GM19397 (cell line): ENCODE data around the gene MAGEA11.
A peak's percentile ranks its signal among the peaks of the same experiment; 100 is the strongest.
"Not testable (repeated sequence)": the region's sequence is repeated elsewhere in the genome, so short reads cannot be mapped to it uniquely, and the experiment has no call there.

Experiments used
- ATAC-seq: cut with Tn5 transposase; IDR thresholded peaks from one replicate; pipeline ENCODE4 v1.9.1; 2021; ENCODE audit warnings: mild to moderate bottlenecking, moderate library complexity; ENCODE audit not compliant: unreplicated experiment

MAGEA11 gene, protein sequence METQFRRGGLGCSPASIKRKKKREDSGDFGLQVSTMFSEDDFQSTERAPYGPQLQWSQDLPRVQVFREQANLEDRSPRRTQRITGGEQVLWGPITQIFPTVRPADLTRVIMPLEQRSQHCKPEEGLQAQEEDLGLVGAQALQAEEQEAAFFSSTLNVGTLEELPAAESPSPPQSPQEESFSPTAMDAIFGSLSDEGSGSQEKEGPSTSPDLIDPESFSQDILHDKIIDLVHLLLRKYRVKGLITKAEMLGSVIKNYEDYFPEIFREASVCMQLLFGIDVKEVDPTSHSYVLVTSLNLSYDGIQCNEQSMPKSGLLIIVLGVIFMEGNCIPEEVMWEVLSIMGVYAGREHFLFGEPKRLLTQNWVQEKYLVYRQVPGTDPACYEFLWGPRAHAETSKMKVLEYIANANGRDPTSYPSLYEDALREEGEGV

GRCh38 chrX:149711545-149712236, at the start of gene MAGEA11:
Gene MAGEA11, plus strand, starts transcription at chrX:149712060. Its CDS starts 1,100 bp downstream, at chrX:149713160.
- no peak for ATAC-seq

DNA sequence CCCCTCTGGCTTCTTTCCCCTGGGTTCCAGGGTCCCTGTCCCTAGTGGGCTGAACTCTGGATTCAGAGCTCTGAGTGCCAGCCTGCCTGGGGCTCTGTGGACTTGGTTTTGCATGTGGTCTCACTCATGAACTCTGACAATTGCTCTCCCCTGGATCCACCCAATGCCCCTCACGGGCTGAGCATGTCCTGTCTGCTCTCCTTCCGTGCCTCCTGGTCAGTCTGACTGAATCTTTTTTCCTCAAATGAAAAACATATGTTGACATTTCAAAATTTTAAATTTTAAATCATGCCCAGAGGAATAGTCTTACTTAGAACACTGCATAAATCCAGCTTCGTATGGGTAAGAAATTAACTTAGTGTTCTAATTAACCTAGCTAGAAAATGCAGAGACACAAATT, 36.8 kb upstream of the MAGEA11 start:
- not testable (repeated sequence) for ATAC-seq

GRCh38 chrX:149675554-149675953, 36.3 kb upstream of the MAGEA11 start:
- ATAC-seq: not testable (repeated sequence)

DNA sequence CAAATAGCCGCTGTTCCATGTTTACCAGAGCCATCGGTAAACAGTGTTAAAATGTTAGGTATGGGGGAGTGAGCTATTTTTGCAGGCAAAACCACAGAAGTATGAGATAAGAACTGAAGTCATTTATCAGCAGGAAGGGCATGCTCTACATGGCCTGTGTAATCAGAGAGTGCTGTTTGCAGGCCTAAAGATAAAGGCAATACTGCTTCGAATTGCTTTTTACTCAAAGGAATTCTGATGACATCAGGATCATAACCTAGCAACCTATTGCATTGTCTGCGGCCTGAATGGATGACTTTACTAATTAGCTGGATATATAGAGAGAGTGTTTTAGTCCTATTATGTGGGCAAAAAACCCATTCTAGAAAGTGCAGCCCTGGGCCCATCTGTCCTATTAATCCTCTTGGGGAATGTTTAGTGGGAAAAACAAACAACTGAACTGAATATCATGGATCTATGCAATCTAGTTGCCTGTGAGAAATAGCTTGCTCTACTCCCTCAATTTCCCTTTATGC, 32.6 kb upstream of the MAGEA11 start:
- not testable (repeated sequence) for ATAC-seq

DNA sequence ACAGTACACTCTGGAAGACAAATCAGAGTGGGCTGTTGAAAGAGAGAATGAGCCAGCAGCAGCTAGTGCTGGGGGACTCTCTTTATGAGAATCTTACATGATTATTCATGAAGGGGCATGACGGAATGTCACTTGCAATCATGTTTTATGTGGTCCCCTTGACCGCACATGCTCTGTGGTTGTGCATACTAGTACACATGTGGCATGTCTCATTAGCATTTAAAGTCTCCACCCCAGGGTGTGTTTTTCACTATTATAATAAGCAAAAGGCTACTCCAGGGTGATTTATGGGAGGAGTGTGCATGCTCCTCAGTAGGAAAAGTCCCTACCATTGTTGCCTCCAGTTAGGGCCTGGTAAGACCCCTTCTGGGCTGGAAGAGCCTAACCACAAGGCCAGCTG, 30.7 kb upstream of the MAGEA11 start:
- ATAC-seq: no peak

DNA sequence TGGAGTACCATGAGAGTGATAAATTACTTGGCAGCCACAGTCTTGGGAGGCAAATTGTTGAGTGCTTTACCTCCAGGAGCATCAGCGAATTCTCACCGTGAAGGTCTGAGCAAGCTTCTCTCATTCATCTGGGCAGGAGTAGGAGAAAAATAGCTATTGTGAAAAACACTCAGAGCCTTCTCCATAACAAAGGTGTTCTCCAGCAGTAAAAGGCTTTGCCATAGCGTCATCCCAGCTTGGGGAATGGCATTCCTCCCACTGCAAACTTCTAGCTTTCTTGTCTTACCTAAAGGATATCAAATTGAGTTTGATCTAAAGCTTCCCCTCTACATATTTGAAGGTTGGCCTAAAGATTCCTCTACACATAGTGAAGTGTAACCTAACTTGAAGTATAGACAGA, 29.8 kb upstream of the MAGEA11 start:
- ATAC-seq: no peak

GRCh38 chrX:149682956-149683947, 28.6 kb upstream of the MAGEA11 start:
- no peak for ATAC-seq

DNA sequence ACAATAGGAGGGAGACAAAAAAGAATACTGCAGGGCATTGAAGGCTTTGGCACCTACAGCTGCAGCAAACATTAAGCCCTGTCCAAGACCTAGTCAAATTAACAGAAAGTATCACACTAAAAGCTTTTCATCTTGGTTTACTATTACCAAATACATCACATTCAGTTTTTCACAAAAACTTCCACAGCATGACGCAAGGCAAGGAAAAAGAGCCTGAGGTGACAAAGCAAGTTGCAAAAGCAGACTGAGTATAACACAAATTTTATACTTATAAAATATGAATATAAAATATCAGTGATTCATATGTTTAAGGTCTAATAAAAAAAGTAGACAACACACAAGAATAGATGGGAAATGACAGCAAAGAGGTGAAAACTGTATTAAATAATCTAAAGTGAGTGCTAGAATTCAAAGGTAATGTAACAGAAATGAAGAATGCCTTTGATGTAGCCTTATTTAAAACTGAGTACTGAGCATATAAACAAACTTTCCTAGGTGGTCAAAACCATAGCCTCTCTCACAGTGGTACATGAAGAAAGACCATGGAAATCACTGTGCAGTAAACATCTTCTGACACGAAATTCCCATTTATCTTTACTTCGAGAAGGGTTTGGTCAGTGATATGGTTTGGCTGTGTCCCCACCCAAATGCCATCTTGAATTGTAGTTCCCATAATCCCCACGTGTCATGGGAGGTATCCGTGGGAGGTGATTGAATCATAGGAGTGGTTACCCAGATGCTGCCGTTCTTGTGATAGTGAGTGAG, 27.7 kb upstream of the MAGEA11 start:
- ATAC-seq: no peak

DNA sequence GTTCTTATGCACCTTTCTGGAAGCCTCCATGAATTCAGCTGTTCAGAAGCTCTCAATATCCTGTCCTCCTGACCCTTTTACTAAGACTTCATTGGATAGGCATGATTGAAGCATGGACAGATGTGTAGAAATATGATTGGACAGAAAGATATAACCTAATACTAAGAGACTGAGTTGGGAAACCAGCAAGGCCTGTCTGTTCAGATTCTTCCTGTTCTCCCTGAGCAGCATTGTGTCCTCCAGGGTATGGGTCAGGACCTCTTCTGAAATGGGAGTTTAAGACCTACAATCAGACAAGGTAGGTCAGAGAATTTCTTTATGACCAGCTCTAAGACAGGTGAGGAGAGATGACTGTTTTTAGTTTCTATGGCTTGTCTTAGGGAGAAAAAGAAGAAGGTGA, 23.9 kb upstream of the MAGEA11 start:
- ATAC-seq: no peak

DNA sequence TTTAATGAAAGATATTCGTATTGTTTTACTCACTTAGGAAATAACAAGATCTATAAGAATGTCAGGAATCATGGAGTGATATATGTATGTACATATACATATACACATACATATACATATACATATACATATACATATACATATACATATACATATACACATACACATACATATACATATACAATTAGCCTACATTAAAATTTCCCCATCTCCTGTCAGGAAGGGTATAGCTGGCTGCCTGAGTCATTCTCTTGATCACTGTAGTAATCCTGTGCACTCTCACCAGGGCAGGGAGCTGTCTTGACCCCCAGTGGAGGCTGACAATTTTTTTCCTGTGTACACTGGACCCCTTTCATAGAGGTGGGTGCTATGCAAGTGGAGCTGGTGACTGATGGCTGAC, 23.3 kb upstream of the MAGEA11 start:
- no peak for ATAC-seq

GRCh38 chrX:149691794-149692193, 20.1 kb upstream of the MAGEA11 start:
- ATAC-seq: no peak

DNA sequence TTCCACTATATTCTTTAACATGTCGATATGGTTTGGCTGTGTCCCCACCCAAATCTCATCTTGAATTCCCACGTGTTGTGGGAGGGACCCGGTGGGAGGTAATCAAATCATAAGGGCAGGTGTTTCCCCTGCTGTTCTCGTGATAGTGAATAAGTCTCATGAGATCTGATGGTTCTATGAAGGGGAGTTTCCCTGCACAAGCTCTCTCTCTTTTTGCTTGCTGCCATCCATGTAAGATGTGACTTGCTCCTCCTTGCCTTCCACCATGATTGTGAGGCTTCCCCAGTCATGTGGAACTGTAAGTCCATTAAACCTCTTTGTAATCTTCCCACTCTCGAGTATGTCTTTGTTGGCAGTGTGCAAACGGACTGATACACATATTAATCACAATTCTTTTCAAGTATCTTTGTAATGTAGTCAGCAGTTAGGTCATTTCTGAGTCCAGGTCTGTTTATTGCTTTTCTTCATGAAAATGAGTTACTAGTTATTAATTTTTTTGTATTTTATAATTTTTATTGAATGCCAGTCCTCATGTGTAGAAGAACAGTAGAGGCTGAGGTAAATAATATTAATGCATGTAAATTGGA, 19.1 kb upstream of the MAGEA11 start:
- ATAC-seq: not testable (repeated sequence)

DNA sequence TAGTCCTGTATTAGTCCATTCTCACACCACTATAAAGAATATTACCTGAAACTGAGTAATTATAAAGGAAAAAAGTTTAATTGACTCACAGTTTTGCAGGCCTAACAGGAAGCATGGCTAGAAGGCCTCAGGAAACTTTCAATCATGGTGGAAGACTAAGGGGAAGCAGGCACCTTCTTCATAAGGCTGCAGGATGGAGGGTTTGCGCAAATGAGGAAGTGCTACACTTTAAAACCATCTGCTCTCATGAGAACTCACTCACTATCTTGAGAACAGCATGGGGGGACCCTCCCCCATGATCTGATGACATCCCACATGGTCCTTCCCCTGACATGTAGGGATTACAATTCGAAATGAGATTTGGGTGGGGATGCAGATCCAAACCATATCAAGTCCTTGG, 12.1 kb upstream of the MAGEA11 start:
- ATAC-seq: no peak

DNA sequence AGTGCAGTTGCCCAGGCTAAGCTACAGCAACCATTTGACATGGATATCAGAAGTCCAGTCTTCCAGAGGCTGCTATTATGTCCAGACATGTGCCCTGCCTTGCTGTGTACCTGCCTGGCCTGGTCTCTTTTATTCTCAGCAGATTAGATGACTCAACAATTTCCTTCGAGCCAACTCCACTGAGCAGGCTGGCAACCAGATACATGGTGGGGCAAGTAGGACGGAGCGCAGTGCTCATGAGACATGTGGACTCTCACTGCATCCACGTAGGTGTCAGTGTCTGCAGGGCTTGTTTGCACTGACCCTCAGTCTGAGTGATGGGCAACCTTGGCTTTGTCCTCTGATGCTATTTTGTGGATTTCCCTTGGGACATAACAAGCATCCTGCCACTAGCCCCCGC, 7.2 kb upstream of the MAGEA11 start:
- ATAC-seq: no peak

DNA sequence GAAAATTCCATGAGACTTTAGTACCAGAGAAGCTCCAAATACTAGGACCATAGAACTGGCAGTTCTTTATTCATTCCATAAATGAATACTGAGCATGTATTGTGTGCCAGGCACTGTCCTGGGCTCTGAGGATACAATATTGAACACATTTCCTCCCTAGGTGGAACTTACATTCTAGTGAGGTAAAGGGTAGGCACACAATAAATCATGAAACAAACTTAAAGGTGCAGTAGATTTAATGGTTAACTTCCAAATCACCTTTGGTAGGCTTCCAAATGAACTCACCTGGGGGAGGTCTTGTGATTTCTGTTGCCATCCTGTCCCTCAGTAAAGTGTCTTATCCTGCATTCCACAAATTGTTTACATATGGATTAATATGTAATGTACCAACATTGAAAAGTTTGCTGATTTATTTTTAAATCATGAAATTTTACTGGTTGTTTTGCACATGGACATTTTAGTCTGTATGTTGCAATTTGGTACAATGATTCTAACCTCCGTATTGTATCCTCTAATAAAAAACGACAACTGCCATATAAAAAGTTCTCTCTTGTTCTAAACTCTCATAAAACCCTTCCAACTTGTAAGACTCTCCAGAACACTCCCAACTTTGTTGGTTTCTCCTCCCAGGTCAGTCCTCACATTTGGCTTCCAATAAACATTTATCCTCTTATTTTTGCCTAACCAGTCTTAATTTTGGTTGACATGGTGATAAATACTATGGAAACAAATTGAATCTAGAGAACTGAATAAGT, 4.5 kb upstream of the MAGEA11 start:
- no peak for ATAC-seq

DNA sequence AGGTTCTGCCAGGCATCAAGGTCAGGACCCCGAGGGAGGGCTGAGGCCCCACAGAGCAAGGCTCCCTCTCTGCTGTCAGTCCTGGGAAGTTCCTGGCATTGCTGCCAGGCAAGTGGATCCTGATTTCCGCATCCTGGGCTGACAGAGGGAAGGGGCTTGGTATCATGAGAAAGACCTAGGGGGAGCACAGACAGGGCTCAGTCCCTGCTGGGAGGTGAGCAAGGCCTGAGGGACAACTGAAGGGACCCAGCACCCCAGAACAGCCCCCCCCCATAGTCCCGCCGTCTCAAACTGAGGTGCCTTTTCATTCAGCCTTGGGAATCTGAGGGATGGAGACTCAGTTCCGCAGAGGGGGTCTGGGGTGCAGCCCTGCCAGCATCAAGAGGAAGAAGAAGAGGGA, 971 bp downstream of the MAGEA11 start:
- no peak for ATAC-seq

- ATAC-seq: no peak
Observed at GRCh38 chrX:149713279-149714050, 1.6 kb downstream of the MAGEA11 start.

DNA sequence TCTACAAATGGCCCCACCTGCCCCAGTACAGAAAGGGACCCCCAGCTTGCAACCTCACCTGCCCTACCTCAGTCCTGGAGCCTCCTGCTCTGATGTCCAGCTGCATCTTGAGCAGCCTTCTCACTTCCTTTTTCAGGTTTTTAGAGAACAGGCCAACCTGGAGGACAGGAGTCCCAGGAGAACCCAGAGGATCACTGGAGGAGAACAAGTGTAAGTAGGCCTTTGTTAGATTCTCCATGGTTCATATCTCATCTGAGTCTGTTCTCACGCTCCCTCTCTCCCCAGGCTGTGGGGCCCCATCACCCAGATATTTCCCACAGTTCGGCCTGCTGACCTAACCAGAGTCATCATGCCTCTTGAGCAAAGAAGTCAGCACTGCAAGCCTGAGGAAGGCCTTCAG, 3.6 kb downstream of the MAGEA11 start:
- ATAC-seq: peak; percentile 80
